Activated gamma-delta T cell (primary cell): ENCODE measurements around the gene ZFYVE1.
"Not testable (repeated sequence)": the region's sequence is repeated elsewhere in the genome, so short reads cannot be mapped to it uniquely, and the experiment has no call there.

Source experiments
- DNase-seq: peaks from one replicate; lab custom pipeline; 2025; lab: John Stamatoyannopoulos, UW

ZFYVE1 gene

GRCh38 chr14:72961016-72961415 lies 65.9 kb downstream of the ZFYVE1 start:
- DNase-seq, result not testable (repeated sequence)

GRCh38 chr14:72958548-72958947 lies 68.4 kb downstream of the ZFYVE1 start:
- no peak for DNase-seq

DNA sequence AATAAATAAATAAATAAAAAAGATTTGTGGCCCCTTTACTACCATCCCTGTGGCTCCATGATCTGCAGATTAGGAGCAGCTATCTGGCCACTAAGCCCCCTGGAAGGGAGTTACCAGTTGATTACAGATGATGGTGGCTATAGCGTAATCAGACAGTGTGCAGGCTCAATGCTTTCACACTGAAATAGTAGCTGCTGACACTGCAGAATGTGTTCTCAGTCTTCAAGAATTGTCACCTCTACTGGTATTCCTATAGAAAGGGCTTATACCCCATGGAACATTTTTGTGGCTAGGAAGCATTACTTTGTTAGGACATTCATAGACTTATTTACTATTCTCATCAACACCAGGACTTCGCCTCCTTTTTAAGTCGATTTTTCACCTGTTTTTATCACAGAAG lies 69.7 kb downstream of the ZFYVE1 start:
- DNase-seq, result no peak

- DNase-seq, result not testable (repeated sequence)
These were observed 70.2 kb downstream of the ZFYVE1 start for GRCh38 chr14:72956741-72957140.

DNA sequence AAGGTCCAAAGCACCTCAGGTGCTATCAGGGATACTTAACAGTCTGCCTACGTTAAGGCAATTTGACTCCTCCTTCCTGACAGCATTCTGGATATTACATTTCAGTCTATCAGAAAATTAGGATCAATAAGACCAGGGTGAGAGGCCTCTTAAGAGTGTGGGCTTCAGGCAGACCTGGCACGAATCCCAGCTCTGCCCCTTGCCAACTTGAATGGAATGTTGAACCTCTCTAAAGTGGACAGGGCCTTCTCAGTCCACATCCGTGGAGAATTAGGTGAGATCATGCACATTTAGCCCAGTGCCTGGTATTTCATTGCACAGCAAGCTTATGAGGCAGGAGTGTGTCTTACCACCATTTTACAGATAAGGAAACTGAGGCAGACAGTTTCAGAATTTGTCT lies 74.7 kb downstream of the ZFYVE1 start:
- DNase-seq, result no peak

GRCh38 chr14:72948481-72949138 lies 78.3 kb downstream of the ZFYVE1 start:
- no peak for DNase-seq

GRCh38 chr14:72947366-72948160 lies 79.3 kb downstream of the ZFYVE1 start:
- DNase-seq, result no peak

DNA sequence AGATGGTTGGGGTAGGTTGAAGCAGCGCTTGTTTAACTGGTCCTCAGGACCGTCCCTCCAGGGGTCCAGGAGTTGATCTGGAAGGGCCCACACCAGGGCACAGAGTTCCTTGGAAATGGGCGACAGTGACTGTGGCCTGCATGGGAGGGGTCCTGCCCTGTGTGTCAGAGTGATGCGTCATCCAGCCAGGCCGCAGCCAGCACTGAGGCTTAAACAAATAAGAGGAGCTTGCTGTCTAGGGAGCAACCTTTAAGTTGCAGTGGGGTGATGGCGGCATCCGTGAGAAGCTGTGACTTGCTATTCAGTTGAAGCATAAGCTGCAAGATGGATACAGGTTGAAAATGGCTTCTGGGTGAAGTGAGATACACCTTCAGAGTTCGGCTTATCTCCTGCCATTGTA lies 80.4 kb downstream of the ZFYVE1 start:
- no peak for DNase-seq

GRCh38 chr14:72945356-72946027 lies 81.4 kb downstream of the ZFYVE1 start:
- no peak for DNase-seq

GRCh38 chr14:72943876-72944430 lies 83.0 kb downstream of the ZFYVE1 start:
- no peak for DNase-seq

GRCh38 chr14:72942934-72943333 lies 84.0 kb downstream of the ZFYVE1 start:
- DNase-seq, result no peak

DNA sequence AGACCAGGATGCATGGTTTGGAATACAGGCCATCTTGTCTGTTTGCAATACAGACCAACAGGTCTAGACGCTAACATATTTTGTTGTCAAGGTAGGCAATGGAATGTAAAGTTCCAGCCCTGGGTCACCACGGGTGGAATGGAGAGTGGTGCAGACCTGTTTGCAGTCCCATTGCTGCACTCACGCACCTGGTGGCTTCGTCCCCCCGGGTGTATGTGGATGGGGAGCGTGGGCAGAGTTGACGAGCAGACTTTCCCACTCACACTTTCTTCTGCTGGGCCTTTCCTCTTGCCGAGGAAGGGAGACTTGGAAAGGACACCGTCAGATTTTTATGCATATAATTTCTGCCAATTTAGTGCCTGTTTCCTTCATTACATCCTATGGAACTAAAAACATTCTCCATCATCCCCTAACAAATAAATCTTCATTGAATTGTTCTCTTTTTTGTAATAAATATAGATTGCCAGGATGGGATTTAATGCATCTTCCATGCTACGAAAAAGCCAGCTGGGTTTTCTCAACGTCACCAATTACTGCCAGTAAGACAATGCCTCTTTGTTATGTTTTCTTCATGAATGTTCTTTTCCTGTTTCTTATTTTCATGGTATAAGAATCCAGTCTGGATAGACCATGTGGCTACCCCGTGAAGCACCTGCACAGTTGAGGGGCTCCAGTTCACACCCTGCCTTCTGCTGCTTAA lies 85.5 kb downstream of the ZFYVE1 start:
- DNase-seq, result no peak

- no peak for DNase-seq
These were observed 87.3 kb downstream of the ZFYVE1 start for GRCh38 chr14:72939630-72940029.

DNA sequence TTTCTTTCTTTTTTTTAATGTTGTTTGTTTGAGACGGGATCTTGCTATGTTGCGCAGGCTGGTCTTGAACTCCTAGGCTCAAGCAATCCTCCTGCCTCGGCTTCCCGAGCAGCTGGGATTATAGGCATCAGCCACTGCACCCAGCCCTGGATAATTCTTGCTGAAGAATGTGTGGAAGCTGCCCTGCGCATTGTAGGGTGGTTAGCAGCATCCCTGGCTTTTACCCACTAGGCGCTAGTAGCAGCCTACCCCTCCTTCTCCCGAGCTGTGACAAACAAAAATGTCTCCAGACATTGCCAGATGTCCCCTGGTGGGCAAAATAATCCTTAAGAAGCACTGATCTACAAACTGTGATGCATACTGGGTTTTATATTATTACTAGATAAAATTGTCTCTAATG lies 94.0 kb downstream of the ZFYVE1 start:
- DNase-seq, result no peak

DNA sequence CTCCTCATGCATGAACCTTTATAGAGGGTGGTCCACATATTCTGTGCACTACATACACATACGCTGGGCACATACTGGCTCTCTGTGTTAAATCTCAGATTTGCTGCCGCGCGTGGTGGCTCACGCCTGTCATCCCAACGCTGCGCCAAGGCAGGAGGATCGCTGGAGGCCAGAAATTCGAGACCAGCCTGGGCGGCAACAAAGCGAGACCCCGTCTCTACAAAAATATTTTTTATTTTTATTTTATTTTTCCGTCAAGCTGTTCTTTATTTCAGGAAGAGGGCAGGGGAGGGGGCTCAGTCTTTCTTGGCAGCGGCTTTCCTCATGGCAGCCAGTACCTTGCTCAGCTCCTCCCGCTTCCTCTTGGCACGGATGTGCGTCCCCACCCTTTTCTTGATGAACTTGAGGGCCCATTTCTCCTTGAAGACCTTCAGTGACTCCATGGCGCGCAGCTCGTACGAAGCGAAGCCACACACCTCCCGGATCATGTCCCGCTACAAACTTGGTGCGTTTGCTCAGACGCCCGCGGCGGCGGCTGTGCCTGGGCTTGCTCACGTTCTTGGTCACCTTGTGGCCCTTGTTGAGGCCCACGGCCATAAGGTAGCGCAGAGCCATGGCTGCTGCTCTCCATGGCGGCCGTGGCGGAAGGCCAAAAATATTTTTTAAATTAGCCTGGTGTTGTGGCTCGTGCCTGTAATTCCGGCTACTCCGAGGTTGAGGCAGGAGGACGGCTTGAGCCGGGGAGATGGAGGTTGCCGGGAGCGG lies 97.4 kb downstream of the ZFYVE1 start:
- no peak for DNase-seq

DNA sequence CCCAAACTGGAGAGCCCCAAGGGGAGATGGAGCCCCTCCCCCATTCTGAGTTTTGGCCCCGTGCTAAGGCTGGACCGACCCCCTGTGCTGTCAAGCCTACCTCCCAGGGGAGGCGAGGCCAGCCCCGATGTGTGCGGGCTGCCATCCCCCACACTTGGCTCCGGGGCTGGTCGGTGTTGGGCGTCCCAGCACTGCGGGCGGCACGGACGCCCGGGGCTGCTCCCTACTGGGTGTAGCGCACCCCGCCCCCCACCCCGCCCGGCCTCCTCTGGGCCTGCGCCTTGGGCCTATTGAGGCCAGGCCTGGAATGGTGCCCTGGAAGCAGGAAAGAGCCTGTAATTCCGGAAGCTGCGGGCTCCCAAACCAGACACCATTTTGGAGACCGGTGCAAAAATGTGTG lies 98.0 kb downstream of the ZFYVE1 start:
- DNase-seq, result no peak

DNA sequence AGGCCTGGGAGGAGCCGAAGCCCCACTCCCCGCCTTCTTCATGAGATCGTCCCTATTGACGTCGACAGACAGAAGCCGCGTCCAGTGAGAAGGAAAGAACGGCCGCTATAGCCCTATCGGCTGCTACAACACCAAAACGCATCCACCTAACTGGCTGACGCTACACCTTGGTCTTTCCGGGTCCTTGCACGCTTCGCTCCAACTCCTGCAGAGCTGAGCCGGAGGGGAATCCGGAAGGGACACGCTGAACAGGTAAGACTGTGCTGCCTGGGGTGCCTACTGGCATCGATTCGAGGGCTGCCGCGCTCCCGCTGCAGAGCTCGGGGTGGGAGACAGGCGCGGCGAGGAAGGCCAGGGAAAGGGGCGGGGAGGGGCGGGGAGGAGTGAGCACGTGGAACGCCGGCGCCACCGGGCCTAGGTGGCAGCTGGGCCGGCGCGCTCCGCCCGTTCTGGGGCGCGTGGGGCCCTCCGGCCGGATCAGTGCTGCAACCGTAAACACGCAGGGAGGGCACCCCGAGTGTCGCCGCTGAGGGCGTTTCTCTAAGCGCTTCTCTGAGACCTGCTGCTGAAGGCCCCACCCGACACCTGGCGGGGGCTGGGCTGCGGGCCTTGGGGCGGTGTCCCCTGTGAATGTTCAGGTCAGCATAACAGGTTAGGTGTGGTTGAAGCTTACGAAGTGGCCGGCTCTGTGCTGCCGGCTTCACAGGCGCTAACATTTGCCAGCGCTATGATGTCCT lies 100.4 kb downstream of the ZFYVE1 start, which contains the start of gene DCAF4:
Gene DCAF4 (plus strand): TSS at position 173 of the 737 bp plus-strand sequence. CDS start 11,515 bp downstream, outside the sequence.
- peak; percentile 56 for DNase-seq

DNA sequence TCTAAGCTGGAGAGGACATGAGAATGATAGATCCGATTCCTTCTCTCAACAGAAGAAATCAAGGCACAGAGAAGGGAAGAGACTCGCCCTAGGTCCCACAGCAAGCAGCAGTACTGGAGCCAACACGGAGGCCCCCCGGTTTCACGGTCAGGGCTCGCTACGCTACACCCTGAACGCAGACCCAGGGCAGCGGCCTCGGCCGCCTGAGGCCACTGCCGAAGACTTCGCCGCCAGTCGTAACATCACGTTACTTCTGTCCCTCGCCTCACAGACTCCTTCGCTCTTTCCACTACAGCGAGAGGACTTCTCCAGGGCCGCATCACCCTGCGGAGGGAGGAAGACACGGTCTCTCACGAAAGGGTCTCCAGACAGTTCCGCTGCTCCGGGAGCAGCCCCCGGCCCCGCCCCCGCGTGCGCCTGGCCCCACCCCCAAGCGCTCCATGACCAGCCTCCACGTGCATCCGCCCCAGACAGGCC lies 101.1 kb downstream of the ZFYVE1 start:
- DNase-seq, result peak; percentile 78

- DNase-seq, result no peak
These were observed 101.6 kb downstream of the ZFYVE1 start for GRCh38 chr14:72925171-72925759.

- no peak for DNase-seq
These were observed 102.6 kb downstream of the ZFYVE1 start for GRCh38 chr14:72924337-72924736.
